ENCODE measurements around the gene TSFM. TPM values are rescaled to one million over a fixed set of nuclear protein-coding genes. Genes with fewer than 3 reads are reported as not detected.

The TSFM gene
- total and polyA plus RNA-seq, 2 of the 13 experiments (the other 11 are each of a cell fraction or from before 2014, with no cell fraction given): 29.8 to 68.3 TPM

DNA sequence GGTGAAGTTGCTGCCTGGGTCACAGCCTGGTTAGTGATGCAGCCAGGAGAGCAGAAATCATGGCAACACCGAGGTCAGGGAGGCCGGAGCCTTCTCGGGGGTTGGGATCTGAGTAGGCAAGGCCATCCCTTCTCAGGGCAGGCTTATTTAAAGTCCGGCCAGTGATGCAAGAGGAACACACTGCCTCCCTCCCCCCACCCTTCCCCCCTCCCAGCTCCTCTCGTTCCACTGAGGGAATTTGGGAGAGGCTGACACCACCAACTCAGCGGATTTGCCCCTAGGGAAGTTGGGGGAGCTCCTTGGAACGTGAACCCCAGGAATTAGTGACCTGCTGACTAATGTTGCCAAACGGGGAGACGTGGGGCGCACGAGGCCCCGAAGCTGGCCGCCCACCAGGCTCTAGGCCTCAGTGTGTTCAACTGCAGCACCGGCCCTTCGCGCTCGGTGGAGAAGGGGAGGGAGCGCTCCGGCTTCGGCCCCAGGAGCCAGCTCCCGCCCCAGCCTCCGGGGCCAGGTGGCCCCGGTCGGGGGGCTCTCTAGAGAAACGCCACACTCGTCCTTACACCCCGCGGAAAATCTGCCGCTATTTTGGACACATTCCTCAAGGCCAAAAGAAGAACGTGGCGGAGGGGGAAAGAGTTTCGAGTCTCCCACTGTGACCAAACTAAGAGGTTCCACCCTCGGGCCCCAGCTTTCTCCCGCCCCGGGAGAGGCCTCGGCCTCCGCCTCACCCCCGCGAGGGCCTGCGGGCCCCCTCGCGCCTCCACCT is 62.3 kb downstream of the TSFM start (continued):
- TF ChIP-seq PATZ1 (CRISPR knock-in tag; IDR thresholded peaks at IDR 0.05) (peak; percentile 77), ZMYM3 (CRISPR knock-in tag; IDR thresholded peaks at IDR 0.05) (peak; percentile 33; the same call in 1 of the 2 replicates), THAP8 (CRISPR knock-in tag; IDR thresholded peaks at IDR 0.05; ENCODE audit: borderline replicate concordance) (no peak), ZBTB1 (CRISPR knock-in tag; IDR thresholded peaks at IDR 0.05; ENCODE audit: borderline replicate concordance) (no peak), CCDC6 (CRISPR knock-in tag; IDR thresholded peaks at IDR 0.05) (no peak), ZNF768 (CRISPR knock-in tag; IDR thresholded peaks at IDR 0.05) (0 out of 2 replicates have a peak, but pooled peaks have one; percentile 38), TBX3 (IDR thresholded peaks at IDR 0.05; ENCODE audit: borderline replicate concordance) (no peak), MATR3 (CRISPR knock-in tag; IDR thresholded peaks at IDR 0.05) (no peak), IKZF4 (CRISPR knock-in tag; IDR thresholded peaks at IDR 0.05; ENCODE audit: borderline replicate concordance, low read depth, not compliant biosample characterization) (no peak), ARID3A (IDR thresholded peaks at IDR 0.05; ENCODE audit: low read depth, low read length) (no peak), ZNF782 (CRISPR knock-in tag; IDR thresholded peaks at IDR 0.05; ENCODE audit: borderline replicate concordance) (no peak), ZFYVE20 (CRISPR knock-in tag; IDR thresholded peaks at IDR 0.05; ENCODE audit: borderline replicate concordance, low read depth) (no peak), SPEN (CRISPR knock-in tag; IDR thresholded peaks at IDR 0.05; ENCODE audit: low read depth) (no peak), ZNF230 (CRISPR knock-in tag; IDR thresholded peaks at IDR 0.05) (no peak)
- TF ChIP-seq, protein P1, sequence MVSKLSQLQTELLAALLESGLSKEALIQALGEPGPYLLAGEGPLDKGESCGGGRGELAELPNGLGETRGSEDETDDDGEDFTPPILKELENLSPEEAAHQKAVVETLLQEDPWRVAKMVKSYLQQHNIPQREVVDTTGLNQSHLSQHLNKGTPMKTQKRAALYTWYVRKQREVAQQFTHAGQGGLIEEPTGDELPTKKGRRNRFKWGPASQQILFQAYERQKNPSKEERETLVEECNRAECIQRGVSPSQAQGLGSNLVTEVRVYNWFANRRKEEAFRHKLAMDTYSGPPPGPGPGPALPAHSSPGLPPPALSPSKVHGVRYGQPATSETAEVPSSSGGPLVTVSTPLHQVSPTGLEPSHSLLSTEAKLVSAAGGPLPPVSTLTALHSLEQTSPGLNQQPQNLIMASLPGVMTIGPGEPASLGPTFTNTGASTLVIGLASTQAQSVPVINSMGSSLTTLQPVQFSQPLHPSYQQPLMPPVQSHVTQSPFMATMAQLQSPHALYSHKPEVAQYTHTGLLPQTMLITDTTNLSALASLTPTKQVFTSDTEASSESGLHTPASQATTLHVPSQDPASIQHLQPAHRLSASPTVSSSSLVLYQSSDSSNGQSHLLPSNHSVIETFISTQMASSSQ (IDR thresholded peaks at IDR 0.05; ENCODE audit: low read depth): no peak
- TF ChIP-seq, protein P1 (CRISPR knock-in tag; IDR thresholded peaks at IDR 0.05; ENCODE audit: borderline replicate concordance): no peak
- TF ChIP-seq, protein P2, sequence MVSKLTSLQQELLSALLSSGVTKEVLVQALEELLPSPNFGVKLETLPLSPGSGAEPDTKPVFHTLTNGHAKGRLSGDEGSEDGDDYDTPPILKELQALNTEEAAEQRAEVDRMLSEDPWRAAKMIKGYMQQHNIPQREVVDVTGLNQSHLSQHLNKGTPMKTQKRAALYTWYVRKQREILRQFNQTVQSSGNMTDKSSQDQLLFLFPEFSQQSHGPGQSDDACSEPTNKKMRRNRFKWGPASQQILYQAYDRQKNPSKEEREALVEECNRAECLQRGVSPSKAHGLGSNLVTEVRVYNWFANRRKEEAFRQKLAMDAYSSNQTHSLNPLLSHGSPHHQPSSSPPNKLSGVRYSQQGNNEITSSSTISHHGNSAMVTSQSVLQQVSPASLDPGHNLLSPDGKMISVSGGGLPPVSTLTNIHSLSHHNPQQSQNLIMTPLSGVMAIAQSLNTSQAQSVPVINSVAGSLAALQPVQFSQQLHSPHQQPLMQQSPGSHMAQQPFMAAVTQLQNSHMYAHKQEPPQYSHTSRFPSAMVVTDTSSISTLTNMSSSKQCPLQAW (CRISPR knock-in tag; IDR thresholded peaks at IDR 0.05): no peak
